ENCODE measurements around the gene SLC25A5. TPM values are rescaled to one million over a fixed set of nuclear protein-coding genes. Genes with fewer than 3 reads are reported as not detected.

Gene SLC25A5
- total RNA-seq, 1 experiment from 2014 or later, result 641 TPM

- H4K20me1 ChIP-seq (ENCODE audit: insufficient read depth), result no peaks in the 10 kb centered on the region
- H3K4me1 ChIP-seq (ENCODE audit: control insufficient read depth in 1 of 2, insufficient read depth in 2 of 2, low read length in 2 of 2), result peaks cover 0 to 3% of the 10 kb centered on the region in 2 experiments; a peak in 1 of 4 replicates
- no peaks in the 10 kb centered on the region for H3K79me2 ChIP-seq (ENCODE audit: insufficient read depth, low read length)
- DNase-seq (ENCODE audit: low read depth, low spot score) (no peak), ATAC-seq (no peak)
- H2AFZ ChIP-seq (ENCODE audit: low read depth, low read length, poor library complexity, severe bottlenecking), result no peak overlapping the region
- intact Hi-C loops (cut with micrococcal nuclease), result loop anchor here (5.0 to 10.0 kb wide), 2 partner anchors 236 to 364 kb away; partner anchors contain the start of gene SOWAHD
- no peaks in the 10 kb centered on the region for H3K9me3 ChIP-seq (ENCODE audit: control insufficient read depth in 1 of 2, insufficient read depth in 1 of 2, low read depth in 1 of 2, low read length in 2 of 2)
- ChIA-PET RAD21 (ENCODE audit: low non-redundant PET in 1 of 2, low total read pairs in 2 of 2, uncharacterized antibody in 2 of 2, unreplicated experiment in 2 of 2) (no interaction called here), POLR2A (no interaction called here), CTCF (interaction anchor here (0.5 kb wide), 1 partner anchor 211 kb away, joined by 3 read pairs; no protein-coding TSS in a partner anchor)
- TF ChIP-seq ZBTB33 (IDR thresholded peaks at IDR 0.05; ENCODE audit: extremely low read depth, insufficient replicate concordance, low read length) (no peak), EZH2 (IDR thresholded peaks at IDR 0.05) (no peak), EZH2phosphoT487 (IDR thresholded peaks at IDR 0.05; ENCODE audit: borderline replicate concordance) (no peak)
- no peaks in the 10 kb centered on the region for H3K9me2 ChIP-seq (ENCODE audit: insufficient read depth)
- no peak overlapping the region for H3K27ac ChIP-seq (ENCODE audit: low read depth, low read length)
- H3K27me3 ChIP-seq (ENCODE audit: insufficient read depth, low read length), result no peaks in the 10 kb centered on the region
- no peak overlapping the region for H3K4me3 ChIP-seq (replicated peaks in 1 of 2; ENCODE audit: low read depth in 1 of 2, low read length in 2 of 2)
- no peak overlapping the region for H3K4me2 ChIP-seq (ENCODE audit: low read length)
- BruUV-seq (replicated peaks), result no TSS peak
- no peak overlapping the region for H3K9ac ChIP-seq (ENCODE audit: low read length)
- no peaks in the 10 kb centered on the region for H3K36me3 ChIP-seq (ENCODE audit: control insufficient read depth in 1 of 2, insufficient read depth in 2 of 2, low read length in 2 of 2)
Observed at GRCh38 chrX:119518371-119518770, 50.1 kb downstream of the SLC25A5 start.

Other genes with a start within 250 kb of the SLC25A5 start
- 81.6 TPM for gene PGRMC1, start 232.2 kb upstream of the SLC25A5 start, total RNA-seq (2021; ENCODE audit: unreplicated experiment)
- gene SLC25A43, start 69.1 kb upstream of the SLC25A5 start, total RNA-seq (2021; ENCODE audit: unreplicated experiment), result 14.1 TPM
- gene STEEP1, start 97.0 kb downstream of the SLC25A5 start, total RNA-seq (2021; ENCODE audit: unreplicated experiment), result 28.2 TPM
- gene UBE2A, start 106.1 kb downstream of the SLC25A5 start, total RNA-seq (2021; ENCODE audit: unreplicated experiment), result 44.9 TPM
- 22.8 TPM for gene NKRF, start 138.0 kb downstream of the SLC25A5 start, total RNA-seq (2021; ENCODE audit: unreplicated experiment)
- gene SEPTIN6, start 224.7 kb downstream of the SLC25A5 start, total RNA-seq (2021; ENCODE audit: unreplicated experiment), result 10.8 TPM